GM19240 (cell line): Measurements from ENCODE around the gene CLCN7.

Experiments used
- DNase-seq: peaks from one replicate; pipeline ENCODE4 v3.0.0; 2011; ENCODE audit warnings: low spot score; ENCODE audit not compliant: insufficient read length

The CLCN7 gene

GRCh38 chr16:1474796-1475551 is at the start of gene CLCN7:
TSS of gene CLCN7 (minus strand) at chr16:1475028. CDS start at chr16:1474974, 54 bp downstream.
- peak; percentile 98 for DNase-seq

- DNase-seq, result no peak
Measured at GRCh38 chr16:1524366-1524765, 49.5 kb upstream of the CLCN7 start.

- no peak for DNase-seq
Measured at GRCh38 chr16:1523581-1524245, 48.9 kb upstream of the CLCN7 start.

- DNase-seq, result no peak
Measured at GRCh38 chr16:1520461-1520860, 45.6 kb upstream of the CLCN7 start.

GRCh38 chr16:1519831-1520230 is 45.0 kb upstream of the CLCN7 start:
- no peak for DNase-seq

- DNase-seq, result no peak
Measured at GRCh38 chr16:1518626-1519135, 43.9 kb upstream of the CLCN7 start.

GRCh38 chr16:1514507-1514906 is 39.7 kb upstream of the CLCN7 start:
- DNase-seq, result no peak

GRCh38 chr16:1512774-1513173 is 37.9 kb upstream of the CLCN7 start:
- DNase-seq, result no peak

GRCh38 chr16:1511662-1512569 is 37.1 kb upstream of the CLCN7 start:
- no peak for DNase-seq

GRCh38 chr16:1510941-1511351 is 36.1 kb upstream of the CLCN7 start:
- no peak for DNase-seq

GRCh38 chr16:1510272-1510671 is 35.4 kb upstream of the CLCN7 start:
- DNase-seq, result no peak

GRCh38 chr16:1509307-1510221 is 34.7 kb upstream of the CLCN7 start:
- DNase-seq, result no peak

GRCh38 chr16:1508494-1509187 is 33.8 kb upstream of the CLCN7 start:
- DNase-seq, result no peak

GRCh38 chr16:1506494-1507213 is 31.8 kb upstream of the CLCN7 start:
- no peak for DNase-seq

GRCh38 chr16:1505912-1506311 is 31.1 kb upstream of the CLCN7 start:
- DNase-seq, result no peak

- no peak for DNase-seq
Measured at GRCh38 chr16:1505073-1505844, 30.4 kb upstream of the CLCN7 start.

GRCh38 chr16:1503110-1503955 is 28.5 kb upstream of the CLCN7 start:
- no peak for DNase-seq
